ENCODE measurements around the gene KIF1A. TPM values are rescaled to one million over a fixed set of nuclear protein-coding genes. Genes with fewer than 3 reads are reported as not detected.

The KIF1A gene
- polyA plus RNA-seq, 1 donor from 2014 or later = 63.4 TPM

DNA sequence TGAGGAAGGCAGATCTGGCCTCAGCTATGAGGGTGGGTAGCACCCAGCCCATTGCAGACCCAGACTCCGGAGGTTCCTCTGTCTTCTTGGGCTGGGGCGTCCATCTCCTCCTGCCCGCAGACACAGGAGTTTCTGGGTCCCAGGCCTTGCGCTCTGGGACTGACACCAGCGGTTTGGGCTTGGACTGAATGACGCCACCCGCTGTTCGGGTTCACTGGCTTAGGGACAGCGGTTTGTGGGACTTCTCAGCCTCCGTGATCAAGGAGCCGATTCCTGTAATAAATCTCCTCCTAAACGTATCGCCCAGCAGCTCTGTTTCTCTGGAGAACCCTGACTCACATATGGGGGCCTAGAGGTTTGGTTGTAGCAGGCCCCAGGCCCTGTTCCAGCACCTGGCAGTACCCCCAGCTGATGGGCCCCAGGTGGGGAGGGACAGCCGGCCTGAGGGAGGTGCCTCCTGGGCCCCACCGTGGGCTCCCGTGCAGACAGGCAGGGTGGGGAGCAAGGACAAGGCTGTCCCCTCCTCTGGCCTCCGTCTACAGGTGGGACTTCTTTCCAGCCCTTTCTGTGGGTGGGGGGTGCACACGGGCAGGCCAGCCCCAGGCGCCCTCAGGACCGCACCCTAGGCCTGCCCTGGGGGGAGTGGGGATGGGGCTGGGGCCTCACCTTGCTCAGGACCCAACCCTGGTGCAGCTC, 132.8 kb downstream of the KIF1A start:
- Histone ChIP-seq H3K27me3 (ENCODE audit: insufficient read depth, low read depth, low read length) (no peaks in the 10 kb centered on the region), H3K9ac (ENCODE audit: low read length) (no peak overlapping the region), H3K27ac (ENCODE audit: low read length) (no peak overlapping the region), H4K20me1 (ENCODE audit: insufficient read depth) (no peaks in the 10 kb centered on the region), H3K4me3 (ENCODE audit: low read length) (no peak overlapping the region), H3K9me3 (ENCODE audit: low read length) (no peaks in the 10 kb centered on the region), H3K36me3 (ENCODE audit: insufficient read depth, low read length) (no peaks in the 10 kb centered on the region), H3K79me2 (replicated peaks; ENCODE audit: insufficient read depth, low read length) (no peaks in the 10 kb centered on the region), H3K4me2 (ENCODE audit: low read length) (no peak overlapping the region), H3F3A (ENCODE audit: insufficient read depth, low read length, poor library complexity, severe bottlenecking) (no peaks in the 10 kb centered on the region), H2AFZ (ENCODE audit: low read depth, low read length) (no peak overlapping the region), H3K9me2 (ENCODE audit: insufficient read depth, low read length) (no peaks in the 10 kb centered on the region)
- TF ChIP-seq CTCF (IDR thresholded peaks at IDR 0.05; ENCODE audit: poor library complexity, severe bottlenecking) (no peak), POLR2AphosphoS5 (IDR thresholded peaks at IDR 0.05) (no peak), MXI1 (conservative IDR thresholded peaks at IDR 0.05; ENCODE audit: poor library complexity, severe bottlenecking) (no peak), EP300 (conservative IDR thresholded peaks at IDR 0.05; ENCODE audit: poor library complexity, severe bottlenecking) (no peak), REST (IDR thresholded peaks at IDR 0.05; ENCODE audit: borderline replicate concordance) (no peak), SMC3 (conservative IDR thresholded peaks at IDR 0.05; ENCODE audit: poor library complexity) (no peak), EZH2 (IDR thresholded peaks at IDR 0.05; ENCODE audit: borderline replicate concordance, insufficient read depth, low read length, poor library complexity, severe bottlenecking) (no peak), RAD21 (conservative IDR thresholded peaks at IDR 0.05) (no peak), TAF1 (IDR thresholded peaks at IDR 0.05; ENCODE audit: low read depth) (no peak)

GRCh38 chr2:240686460-240686859, 133.6 kb downstream of the KIF1A start:
- no peak overlapping the region for H3K27ac ChIP-seq (ENCODE audit: low read length)
- no peaks in the 10 kb centered on the region for H3K36me3 ChIP-seq (ENCODE audit: insufficient read depth, low read length)
- no peaks in the 10 kb centered on the region for H3F3A ChIP-seq (ENCODE audit: insufficient read depth, low read length, poor library complexity, severe bottlenecking)
- TF ChIP-seq REST (IDR thresholded peaks at IDR 0.05; ENCODE audit: borderline replicate concordance) (no peak), MXI1 (conservative IDR thresholded peaks at IDR 0.05; ENCODE audit: poor library complexity, severe bottlenecking) (no peak)
- H3K27me3 ChIP-seq (ENCODE audit: insufficient read depth, low read depth, low read length) = no peaks in the 10 kb centered on the region
- H3K9ac ChIP-seq (ENCODE audit: low read length) = no peak overlapping the region
- H3K9me2 ChIP-seq (ENCODE audit: insufficient read depth, low read length) = no peaks in the 10 kb centered on the region
- H3K79me2 ChIP-seq (replicated peaks; ENCODE audit: insufficient read depth, low read length) = no peaks in the 10 kb centered on the region
- no peaks in the 10 kb centered on the region for H3K9me3 ChIP-seq (ENCODE audit: low read length)
- H3K4me2 ChIP-seq (ENCODE audit: low read length) = no peak overlapping the region
- no peaks in the 10 kb centered on the region for H4K20me1 ChIP-seq (ENCODE audit: insufficient read depth)
- no peak overlapping the region for H3K4me3 ChIP-seq (ENCODE audit: low read length)
- no peak overlapping the region for H2AFZ ChIP-seq (ENCODE audit: low read depth, low read length)
